Hematopoietic multipotent progenitor cell treated with erythropoietin and hydrocortisone succinate and interleukin-3 and kit ligand, for 6 days (in vitro differentiated cells): ENCODE data around the gene MEIS3.
"Not testable (repeated sequence)": the region's sequence is repeated elsewhere in the genome, so short reads cannot be mapped to it uniquely, and the experiment has no call there.

Experiments used
- DNase-seq: peaks from one replicate; pipeline ENCODE4 v3.0.0-alpha.2; 2015

The MEIS3 gene

GRCh38 chr19:47414469-47414868, 4.9 kb downstream of the MEIS3 start:
- DNase-seq: peak; percentile 52

DNA sequence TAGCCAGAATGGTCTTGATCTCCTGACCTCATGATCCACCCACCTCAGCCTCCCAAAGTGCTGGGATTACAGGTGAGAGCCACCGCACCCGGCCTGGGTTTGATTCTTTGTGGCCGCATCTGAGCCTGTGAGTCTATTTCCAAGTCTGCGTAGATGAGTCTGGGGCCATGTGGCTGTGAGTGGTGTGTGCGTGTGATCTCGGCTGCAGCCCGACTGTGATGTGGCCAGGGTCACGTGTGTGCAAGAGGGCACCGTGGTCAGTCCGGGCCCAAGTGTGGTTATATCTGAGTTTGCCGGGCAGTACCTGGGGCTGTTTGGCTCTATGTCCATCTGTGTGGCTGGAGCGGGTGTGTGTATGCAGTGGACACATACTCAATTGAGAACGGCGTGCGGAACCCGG, 5.4 kb downstream of the MEIS3 start:
- no peak for DNase-seq

DNA sequence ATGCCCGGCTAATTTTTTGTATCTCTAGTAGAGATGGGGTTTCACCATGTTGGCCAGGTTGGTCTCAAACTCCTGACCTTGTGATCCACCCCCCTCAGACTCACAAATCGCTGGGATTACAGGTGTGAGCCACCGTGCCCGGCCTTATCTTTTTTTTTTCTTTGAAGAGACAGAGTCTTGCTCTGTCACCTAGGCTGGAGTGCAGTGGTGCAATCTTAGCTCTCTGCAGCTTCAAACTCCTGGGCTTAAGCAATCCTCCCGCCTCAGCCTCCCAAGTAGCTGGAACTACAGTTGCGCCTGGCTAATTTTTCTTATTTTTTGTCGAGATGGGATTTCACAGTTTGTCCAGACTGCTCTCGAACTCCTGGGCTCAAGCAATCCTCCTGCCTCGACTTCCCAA, 7.6 kb downstream of the MEIS3 start:
- DNase-seq: not testable (repeated sequence)

DNA sequence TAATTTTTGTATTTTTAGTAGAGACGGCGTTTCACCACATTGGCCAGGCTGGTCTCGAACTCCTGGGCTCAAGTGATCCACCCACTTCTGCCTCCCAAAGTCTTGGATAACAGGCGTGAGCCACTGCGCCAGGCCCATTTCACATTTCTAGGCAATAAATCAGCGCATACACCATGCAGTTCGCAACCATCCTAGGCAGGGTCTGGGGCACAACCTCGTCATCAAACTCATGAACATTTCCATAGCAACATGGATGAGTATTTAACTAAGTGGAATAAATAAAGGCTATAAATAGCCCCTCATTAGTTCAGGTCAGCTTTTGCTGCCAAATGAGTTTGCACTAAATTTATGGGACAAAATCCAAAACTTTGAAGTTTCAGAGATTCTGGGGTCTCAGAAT, 8.2 kb downstream of the MEIS3 start:
- DNase-seq: no peak

DNA sequence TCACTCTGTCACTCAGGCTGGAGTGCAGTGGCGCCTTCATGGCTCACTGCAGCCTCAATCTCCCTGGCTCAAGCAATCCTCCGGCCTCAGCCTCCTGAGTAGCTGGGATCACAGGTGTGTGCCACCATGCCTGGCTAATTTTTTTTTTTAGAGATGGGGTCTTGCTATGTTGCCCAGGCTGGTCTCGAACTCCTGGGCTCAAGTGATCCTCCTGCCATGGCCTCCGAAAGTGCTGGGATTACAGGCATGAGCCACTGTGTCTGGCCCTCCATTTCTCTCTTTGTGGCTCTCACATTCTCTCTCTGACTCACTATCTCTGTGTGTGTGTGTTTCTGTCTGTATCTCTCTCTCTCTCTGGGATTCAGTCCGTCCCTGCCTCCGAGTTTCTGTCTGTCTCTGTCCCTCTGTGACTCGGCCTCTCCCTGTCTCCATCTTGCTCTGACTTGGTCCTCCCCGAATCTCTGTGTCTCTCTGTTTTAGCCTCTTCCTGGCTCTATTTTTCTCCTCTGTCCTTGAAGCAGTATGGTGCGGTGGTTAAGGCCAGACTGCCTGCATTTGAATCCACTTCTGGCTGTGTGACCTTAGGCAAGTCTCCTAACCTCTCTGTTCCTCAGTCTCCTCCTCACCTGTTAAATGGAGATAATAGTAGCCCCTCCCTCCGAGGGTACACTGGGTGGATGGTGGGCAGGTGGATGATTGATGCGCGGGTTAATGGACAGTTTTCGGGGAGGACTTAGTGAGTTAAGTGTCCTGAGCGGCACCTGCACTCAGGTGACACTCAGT, 11.0 kb downstream of the MEIS3 start:
- DNase-seq: no peak

DNA sequence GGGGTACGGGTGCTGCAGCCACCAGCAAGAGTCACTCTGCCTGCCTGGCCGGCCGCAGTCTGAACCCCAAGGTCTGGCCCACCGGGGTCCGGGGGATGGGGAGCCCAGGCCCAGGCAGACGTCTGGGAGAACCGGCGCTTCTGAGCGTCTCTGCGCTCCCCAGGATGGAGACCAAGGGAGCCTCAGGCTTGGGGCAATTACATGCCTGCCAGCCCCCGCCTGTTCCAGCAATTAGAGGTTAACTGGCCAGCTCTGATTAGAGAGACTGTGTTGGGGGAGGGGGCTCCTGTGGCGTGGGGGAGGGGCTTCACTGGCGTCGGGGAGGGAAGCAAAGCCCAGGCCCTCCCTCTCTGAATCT, 11.9 kb downstream of the MEIS3 start:
- no peak for DNase-seq

DNA sequence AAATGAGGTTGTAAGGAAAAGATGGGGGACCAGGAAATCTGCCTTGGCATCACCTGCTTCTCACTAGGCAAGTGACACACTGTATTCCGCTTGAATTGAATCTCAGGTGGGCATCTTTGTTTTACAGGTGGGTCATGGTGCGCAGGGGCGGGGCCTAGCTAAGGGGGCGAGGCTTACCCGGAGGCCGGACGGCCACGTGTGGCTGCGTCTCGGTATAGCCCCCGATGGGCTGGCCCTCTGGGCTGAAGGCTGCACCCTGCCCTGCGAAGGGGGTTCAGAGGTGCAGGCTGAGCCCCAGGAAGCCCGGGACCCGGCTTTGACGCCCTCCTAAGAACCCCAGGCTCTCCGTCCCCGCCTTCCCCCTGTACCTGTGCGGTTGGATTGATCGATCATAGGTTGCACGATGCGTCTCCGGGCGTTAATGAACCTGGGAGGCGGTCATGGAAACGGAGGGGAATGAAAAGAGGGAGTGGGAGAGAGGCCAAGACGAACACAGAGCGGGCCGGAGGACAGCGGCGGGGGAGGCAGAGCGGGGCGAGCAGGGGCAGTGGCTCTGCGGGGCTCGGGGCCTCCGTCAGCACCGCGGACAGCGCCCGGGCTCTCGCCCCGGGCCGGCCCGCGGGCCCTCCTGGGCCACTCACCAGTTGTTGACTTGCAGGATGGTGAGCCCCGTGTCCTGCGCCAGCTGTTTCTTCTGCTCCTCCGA, 12.5 kb downstream of the MEIS3 start:
- DNase-seq: peak; percentile 63

- DNase-seq: no peak
Observed at GRCh38 chr19:47405854-47406417, 13.4 kb downstream of the MEIS3 start.

DNA sequence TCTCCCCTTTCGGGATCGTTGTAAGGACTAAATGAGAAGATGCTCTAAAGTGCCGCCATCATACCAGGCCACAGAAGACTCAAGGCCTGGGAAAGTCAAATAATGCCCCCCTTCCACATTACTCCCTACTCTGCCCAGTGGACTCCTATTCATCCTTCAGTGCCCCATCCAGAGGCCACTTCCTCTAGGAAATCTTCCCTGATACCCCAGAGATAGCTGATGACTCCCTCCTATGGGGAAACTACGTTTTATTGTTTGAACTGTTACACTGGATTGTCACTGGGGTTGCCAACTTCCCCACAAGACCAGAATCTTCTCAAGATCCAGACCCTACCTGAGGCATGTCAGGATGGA, 14.2 kb downstream of the MEIS3 start:
- DNase-seq: no peak

DNA sequence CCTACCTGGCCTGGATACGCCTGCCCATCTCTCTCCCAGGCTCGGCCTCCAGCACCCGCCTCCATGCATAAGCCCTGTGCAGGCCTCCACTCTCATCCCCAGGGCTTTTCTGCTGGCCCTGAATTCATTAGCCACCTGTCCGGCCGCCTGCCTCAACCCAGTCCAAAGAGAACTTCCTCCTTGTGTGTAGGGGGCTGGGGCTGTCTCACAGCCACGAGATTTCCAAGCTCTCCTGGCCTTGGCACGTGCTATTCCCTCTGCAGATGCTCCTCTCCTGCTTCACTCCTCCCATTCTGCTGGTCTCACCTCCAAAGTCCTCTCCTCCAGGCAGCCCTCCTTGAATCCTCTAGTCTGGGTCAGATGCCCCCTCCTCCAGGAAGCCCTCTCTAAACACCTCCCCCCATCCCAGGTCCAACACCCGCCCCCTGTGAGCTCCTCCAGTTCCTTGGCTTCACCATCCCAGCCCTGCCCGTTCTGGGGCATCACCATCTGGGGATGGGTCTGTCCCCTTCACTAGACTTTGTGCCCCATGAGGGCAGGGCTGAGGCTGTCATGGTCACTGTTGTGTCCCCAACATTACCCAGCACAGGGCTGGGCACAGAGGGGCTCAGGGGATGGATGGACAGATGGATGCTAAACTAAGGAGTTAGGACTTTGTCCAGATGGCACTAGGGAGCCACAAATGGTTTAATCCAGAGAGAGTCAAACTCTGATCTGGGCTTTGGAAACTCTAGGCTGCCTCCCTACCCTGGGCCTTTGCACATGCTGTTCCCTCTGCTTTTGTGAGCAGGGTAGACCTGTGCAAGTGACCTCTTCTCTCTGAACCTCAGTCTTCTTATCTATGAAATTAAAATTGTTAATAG, 14.8 kb downstream of the MEIS3 start:
- DNase-seq: no peak

DNA sequence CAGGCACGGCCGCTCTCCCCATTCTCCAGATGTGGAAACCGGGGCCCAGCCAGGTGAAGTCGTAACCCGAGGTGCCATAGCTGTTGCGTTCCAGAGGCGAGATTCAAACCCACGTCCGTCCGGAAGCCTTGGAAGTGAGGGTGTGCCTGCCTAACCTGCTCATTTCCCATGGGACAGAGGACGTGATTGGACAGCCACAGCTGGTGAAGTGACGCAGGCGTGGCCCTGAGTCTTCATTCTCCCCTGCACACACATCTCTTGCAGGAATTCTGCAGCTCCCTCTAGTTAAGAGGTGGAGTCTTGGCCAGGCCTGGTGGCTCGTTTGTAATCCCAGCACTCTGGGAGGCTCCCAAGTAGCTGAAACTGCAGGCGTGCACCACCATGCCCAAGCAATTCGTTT, 16.8 kb downstream of the MEIS3 start:
- no peak for DNase-seq

DNA sequence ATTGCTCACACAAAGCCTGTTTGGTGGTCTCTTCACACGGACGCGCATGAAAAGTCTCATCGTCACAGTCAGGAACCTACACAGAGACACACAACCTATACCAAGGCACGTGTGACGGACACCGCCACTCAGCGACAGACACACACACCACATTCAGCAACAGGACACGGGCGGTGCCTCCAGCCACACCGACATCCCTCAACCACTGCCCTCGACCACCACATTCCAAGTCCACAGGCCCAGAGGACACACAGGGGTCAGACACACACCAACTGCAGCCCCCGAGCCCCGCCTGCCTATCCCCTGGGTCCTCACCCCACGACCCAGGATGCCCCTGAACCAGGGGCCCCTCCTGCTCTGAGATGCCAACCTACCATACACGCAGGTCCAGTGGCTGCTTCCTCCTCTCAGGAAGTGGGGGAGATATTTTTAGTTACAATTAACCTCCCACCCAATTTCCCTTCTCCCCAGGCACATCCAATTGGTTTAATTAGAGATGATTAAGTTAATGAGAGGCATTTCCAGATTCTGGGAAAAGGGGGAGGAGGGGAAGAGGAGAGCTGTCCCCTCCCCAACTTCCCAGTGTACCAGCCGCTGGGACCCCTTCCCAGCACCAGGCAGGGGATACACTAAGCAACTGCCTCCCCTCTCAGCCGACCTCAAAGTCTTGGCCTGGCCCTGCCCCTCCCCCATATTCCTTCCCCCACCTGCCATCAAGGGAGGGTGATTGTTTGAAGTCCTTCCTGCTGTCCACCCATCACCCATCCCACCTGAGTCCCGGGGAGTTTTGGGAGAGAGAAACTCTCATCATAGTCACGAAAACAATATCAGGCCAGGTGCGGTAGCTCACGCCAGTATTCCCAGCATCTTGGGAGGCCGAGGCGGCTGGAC, 20.4 kb downstream of the MEIS3 start:
- no peak for DNase-seq

DNA sequence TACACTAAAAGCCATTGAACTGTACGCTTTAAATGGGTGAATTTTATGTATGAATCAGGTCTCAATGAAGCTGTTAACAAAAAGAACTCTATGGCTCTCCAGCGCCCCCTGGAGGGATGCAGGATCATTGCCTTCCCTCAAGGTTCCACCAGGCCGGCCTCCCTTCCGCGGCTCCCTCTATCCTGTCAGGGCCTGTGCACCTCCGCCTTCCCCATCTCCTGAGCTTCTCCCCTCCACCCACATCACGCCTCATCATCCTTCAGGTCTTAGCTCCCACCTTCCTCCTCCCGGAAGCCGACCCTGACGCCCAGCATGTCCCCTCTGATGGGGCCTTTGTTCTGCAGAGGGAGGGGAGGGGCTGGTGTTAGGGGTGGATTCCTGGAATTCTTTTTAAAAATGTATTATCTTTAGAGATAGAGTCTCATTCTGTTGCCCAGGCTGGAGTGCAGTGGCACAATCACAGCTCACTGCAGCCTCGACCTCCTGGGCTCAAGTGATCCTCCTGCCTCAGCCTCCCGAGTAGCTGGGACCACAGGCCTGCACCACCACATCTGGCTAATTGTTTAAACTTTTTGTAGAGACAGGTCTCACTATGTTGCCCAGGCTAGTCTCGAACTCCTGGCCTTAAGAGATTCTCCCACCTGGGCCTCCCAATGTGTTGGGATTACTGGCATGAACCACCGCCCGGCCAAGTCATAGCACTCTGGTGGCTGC, 27.7 kb downstream of the MEIS3 start:
- peak; percentile 89 for DNase-seq

GRCh38 chr19:47390533-47391488, 28.5 kb downstream of the MEIS3 start:
- DNase-seq: no peak

DNA sequence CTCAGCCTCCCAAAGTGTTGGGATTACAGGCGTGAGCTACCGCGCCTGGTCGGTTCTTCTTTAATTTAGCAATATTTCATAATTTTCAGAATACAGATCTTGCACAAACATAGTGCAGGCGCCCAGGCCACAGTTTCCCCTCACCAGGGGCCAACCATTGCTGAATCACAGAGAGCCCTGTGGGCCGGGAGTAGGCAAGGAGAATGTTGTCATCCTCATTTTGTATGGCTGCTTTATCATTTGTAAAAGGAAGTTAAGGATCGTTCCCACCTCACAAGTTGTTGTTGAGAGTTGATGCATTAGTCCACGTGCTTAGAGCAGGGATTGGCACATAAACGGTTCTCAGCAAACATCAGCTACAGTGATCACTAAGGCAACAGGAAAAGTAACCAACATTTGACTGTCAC, 30.2 kb downstream of the MEIS3 start:
- peak; percentile 58 for DNase-seq

GRCh38 chr19:47388721-47389120, 30.6 kb downstream of the MEIS3 start:
- peak; percentile 26 for DNase-seq

DNA sequence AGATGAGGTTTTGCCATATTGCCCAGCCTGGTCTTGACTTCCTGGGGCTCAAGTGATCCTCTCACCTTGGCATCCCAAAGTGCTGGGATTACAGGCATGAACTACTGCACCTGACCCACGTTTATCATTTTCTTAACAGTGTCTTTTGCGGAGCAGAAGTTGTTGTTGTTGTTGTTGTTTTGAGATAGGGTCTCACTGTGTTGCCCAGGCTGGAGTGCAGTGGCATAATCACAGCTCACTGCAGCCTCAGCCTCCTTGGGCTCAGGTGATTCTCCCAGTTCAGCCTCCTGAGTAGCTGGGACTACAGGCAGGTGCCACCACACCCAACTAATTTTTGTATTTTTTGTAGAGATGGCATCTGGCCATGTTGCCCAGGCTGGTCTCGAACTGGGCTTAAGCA, 31.7 kb downstream of the MEIS3 start:
- not testable (repeated sequence) for DNase-seq

DNA sequence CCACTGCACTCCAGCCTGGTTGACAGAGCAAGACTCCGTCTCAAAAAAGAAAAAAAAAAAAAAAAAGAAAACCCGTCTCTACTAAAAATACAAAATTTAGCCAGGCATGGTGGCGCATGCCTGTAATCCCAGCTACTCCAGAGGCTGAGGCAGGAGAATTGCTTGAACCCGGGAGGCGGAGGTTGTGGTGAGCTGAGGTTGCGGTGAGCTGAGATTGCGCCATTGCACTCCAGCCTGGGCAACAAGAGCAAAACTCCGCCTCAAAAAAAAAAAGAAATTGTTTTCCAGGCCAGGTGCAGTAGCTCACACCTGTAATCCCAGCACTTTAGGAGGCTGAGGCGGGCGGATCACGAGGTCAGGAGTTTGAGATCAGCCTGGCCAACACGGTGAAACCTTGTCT, 32.7 kb downstream of the MEIS3 start:
- DNase-seq: not testable (repeated sequence)

DNA sequence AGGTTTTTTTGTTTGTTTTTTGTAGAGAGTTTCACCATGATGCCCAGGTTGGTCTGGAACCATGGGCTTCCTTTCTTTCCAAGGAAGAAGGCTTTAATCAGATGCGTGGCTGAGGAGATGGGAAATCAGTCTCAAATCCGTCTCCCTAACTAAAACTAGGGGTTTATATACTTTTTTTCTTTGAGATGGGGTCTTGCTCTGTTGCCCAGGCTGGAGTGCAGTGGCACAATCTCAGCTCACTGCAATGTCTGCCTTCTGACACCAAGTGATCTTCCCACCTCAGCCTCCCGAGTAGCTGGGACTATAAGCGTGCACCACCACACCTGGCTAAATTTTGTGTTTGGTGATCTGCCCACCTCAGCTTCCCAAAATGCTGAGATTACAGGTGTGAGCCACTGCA, 34.8 kb downstream of the MEIS3 start:
- DNase-seq: not testable (repeated sequence)

- DNase-seq: not testable (repeated sequence)
Observed at GRCh38 chr19:47383890-47384289, 35.4 kb downstream of the MEIS3 start.
